Measurements from ENCODE around the gene KLHL3.
A peak's percentile ranks its signal among the peaks of the same experiment; 100 is the strongest.
"Not testable (repeated sequence)": the region's sequence is repeated elsewhere in the genome, so short reads cannot be mapped to it uniquely, and the experiment has no call there.

Gene KLHL3

GRCh38 chr5:137666901-137667300, 69.0 kb downstream of the KLHL3 start:
- DNase-seq (ENCODE audit: low read depth) = no peak

GRCh38 chr5:137666461-137666850, 69.4 kb downstream of the KLHL3 start:
- no peak for DNase-seq (ENCODE audit: low read depth)

GRCh38 chr5:137665678-137666460, 70.0 kb downstream of the KLHL3 start:
- peak; percentile 6 for DNase-seq (ENCODE audit: low read depth)

GRCh38 chr5:137660349-137660817, 75.5 kb downstream of the KLHL3 start:
- DNase-seq (ENCODE audit: low read depth) = peak; percentile 68

GRCh38 chr5:137659209-137659608, 76.7 kb downstream of the KLHL3 start:
- DNase-seq (ENCODE audit: low read depth) = no peak

GRCh38 chr5:137658324-137658723, 77.6 kb downstream of the KLHL3 start:
- no peak for DNase-seq (ENCODE audit: low read depth)

- DNase-seq (ENCODE audit: low read depth) = no peak
These were observed 78.8 kb downstream of the KLHL3 start for GRCh38 chr5:137657073-137657472.

- DNase-seq (ENCODE audit: low read depth) = no peak
These were observed 79.3 kb downstream of the KLHL3 start for GRCh38 chr5:137656558-137656957.

GRCh38 chr5:137651022-137651421, 84.9 kb downstream of the KLHL3 start:
- DNase-seq (ENCODE audit: low read depth) = no peak

- DNase-seq (ENCODE audit: low read depth) = no peak
These were observed 86.5 kb downstream of the KLHL3 start for GRCh38 chr5:137649228-137649935.

- no peak for DNase-seq (ENCODE audit: low read depth)
These were observed 87.5 kb downstream of the KLHL3 start for GRCh38 chr5:137648361-137648760.

GRCh38 chr5:137647401-137647800, 88.5 kb downstream of the KLHL3 start:
- DNase-seq (ENCODE audit: low read depth) = no peak

- DNase-seq (ENCODE audit: low read depth) = no peak
These were observed 89.1 kb downstream of the KLHL3 start for GRCh38 chr5:137646761-137647160.

GRCh38 chr5:137643081-137643480, 92.8 kb downstream of the KLHL3 start:
- DNase-seq (ENCODE audit: low read depth) = not testable (repeated sequence)

GRCh38 chr5:137642091-137642490, 93.8 kb downstream of the KLHL3 start:
- DNase-seq (ENCODE audit: low read depth) = no peak

- DNase-seq (ENCODE audit: low read depth) = no peak
These were observed 94.7 kb downstream of the KLHL3 start for GRCh38 chr5:137641148-137641547.

GRCh38 chr5:137639645-137640044, 96.2 kb downstream of the KLHL3 start:
- no peak for DNase-seq (ENCODE audit: low read depth)

- DNase-seq (ENCODE audit: low read depth) = no peak
These were observed 97.0 kb downstream of the KLHL3 start for GRCh38 chr5:137638841-137639240.

- DNase-seq (ENCODE audit: low read depth) = no peak
These were observed 98.8 kb downstream of the KLHL3 start for GRCh38 chr5:137636830-137637714.

- DNase-seq (ENCODE audit: low read depth) = no peak
These were observed 99.8 kb downstream of the KLHL3 start for GRCh38 chr5:137636099-137636498.

GRCh38 chr5:137635521-137635921, 100.4 kb downstream of the KLHL3 start:
- DNase-seq (ENCODE audit: low read depth) = no peak

- DNase-seq (ENCODE audit: low read depth) = no peak
These were observed 102.0 kb downstream of the KLHL3 start for GRCh38 chr5:137633896-137634295.
